Measurements from ENCODE around the gene FAM53B.

FAM53B gene

DNA sequence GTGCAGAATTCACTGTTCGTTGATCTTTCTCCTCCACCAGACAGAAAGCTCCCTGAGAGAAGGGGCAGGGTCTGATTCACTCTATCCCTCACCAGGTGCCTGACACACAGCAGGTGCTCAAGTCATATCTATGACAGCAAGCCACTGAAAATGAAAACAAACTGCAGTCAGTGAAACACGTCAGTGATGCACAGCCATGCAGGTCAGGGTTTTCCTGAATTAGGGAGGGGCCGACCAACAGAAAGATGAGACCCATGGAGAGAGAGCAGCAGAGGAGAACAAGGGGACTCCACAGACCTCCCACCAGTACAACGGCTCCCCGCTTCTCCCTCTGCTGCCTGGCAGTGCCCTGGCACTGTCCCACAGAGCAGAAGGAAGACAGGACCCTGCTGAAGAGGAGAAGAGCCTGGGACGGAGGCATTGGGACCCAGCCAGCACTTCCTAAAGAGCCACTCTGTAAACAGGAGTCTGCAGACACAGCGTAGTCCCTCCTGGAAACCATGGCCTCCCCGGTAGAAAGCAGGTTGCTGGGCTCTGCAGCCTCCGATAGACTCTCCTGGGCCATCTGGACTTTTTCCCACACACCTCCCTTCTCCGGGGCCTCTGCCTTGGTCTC, 50.3 kb downstream of the FAM53B start:
- H3K9ac ChIP-seq (ENCODE audit: low read length), result no peak overlapping the region
- WGBS, result 77% methylated on average over 10 of the region's 10 CpGs

DNA sequence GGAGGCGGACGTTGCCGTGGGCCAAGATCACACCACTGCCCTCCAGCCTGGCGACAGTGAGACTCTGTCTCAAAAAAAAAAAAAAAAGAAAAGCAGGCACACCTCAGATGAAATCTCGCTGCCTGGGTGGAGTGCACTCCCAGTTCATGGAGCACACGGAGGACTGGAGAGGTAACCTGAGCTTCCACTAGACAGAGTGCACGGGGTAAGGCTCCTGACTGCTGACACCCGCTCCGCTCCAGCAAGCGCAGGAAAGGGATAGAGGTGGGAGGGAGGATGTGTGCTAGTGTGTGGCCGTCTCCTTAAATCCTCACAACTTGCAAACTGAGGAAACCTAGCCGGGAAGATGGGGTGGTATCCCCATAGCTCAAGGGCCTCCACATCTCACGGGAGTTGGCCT, 50.8 kb downstream of the FAM53B start:
- Histone ChIP-seq H2BK120ac (ENCODE audit: low read depth, low read length) (no peak overlapping the region), H2BK12ac (ENCODE audit: low read length in 2 of 2) (no peak overlapping the region), H3K4ac (ENCODE audit: low read depth in 1 of 2, low read length in 2 of 2) (no peak overlapping the region), H3K27ac (ENCODE audit: low read length, poor library complexity, severe bottlenecking) (no peak overlapping the region), H3K9me3 (ENCODE audit: control insufficient read depth, low read length) (no peaks in the 10 kb centered on the region), H4K8ac (ENCODE audit: low read length) (no peak overlapping the region), H3K23ac (ENCODE audit: low read length in 2 of 2) (no peak overlapping the region), H3K14ac (ENCODE audit: low read length in 2 of 2) (no peak overlapping the region), H3K36me3 (ENCODE audit: control insufficient read depth in 1 of 2, insufficient read depth in 2 of 2, low read depth in 1 of 2, low read length in 2 of 2) (peaks cover 35 to 41% of the 10 kb centered on the region in 2 experiments), H3K9ac (ENCODE audit: low read length) (no peak overlapping the region), H3K18ac (ENCODE audit: low read depth in 1 of 2, low read length in 2 of 2) (no peak overlapping the region), H3K79me1 (replicated peaks; ENCODE audit: low read length, poor library complexity, severe bottlenecking) (peaks cover 21% of the 10 kb centered on the region), H3K4me2 (ENCODE audit: low read length, poor library complexity, severe bottlenecking) (no peak overlapping the region), H3K4me3 (ENCODE audit: insufficient read depth in 1 of 2, low read depth in 1 of 2, low read length in 2 of 2) (no peak overlapping the region), H4K91ac (ENCODE audit: low read length) (no peak overlapping the region), H3K4me1 (ENCODE audit: control insufficient read depth, insufficient read depth, low read depth, low read length) (peaks cover 18% of the 10 kb centered on the region), H3K27me3 (ENCODE audit: control insufficient read depth in 1 of 2, insufficient read depth in 1 of 2, low read length in 2 of 2) (no peaks in the 10 kb centered on the region), H2AFZ (ENCODE audit: low read depth, low read length) (no peak overlapping the region), H2BK5ac (ENCODE audit: low read depth, low read length, poor library complexity, severe bottlenecking) (no peak overlapping the region), H2BK15ac (ENCODE audit: low read depth, poor library complexity, severe bottlenecking) (no peak overlapping the region), H2AK5ac (ENCODE audit: low read length, severe bottlenecking) (no peak overlapping the region)
- DNase-seq, result no peak
- 91% methylated on average over 11 of the region's 13 CpGs for WGBS

More for the DNA sequence above, 50.3 kb downstream of the FAM53B start:
- Histone ChIP-seq H4K91ac (ENCODE audit: low read length) (no peak overlapping the region), H3K4me2 (ENCODE audit: low read length, poor library complexity, severe bottlenecking) (no peak overlapping the region), H2BK12ac (ENCODE audit: low read length in 2 of 2) (no peak overlapping the region), H3K4me3 (ENCODE audit: insufficient read depth in 1 of 2, low read depth in 1 of 2, low read length in 2 of 2) (no peak overlapping the region), H3K14ac (ENCODE audit: low read length in 2 of 2) (no peak overlapping the region), H3K9me3 (ENCODE audit: control insufficient read depth, low read length) (no peaks in the 10 kb centered on the region), H3K27me3 (ENCODE audit: control insufficient read depth in 1 of 2, insufficient read depth in 1 of 2, low read length in 2 of 2) (no peaks in the 10 kb centered on the region), H3K79me1 (replicated peaks; ENCODE audit: low read length, poor library complexity, severe bottlenecking) (peaks cover 24% of the 10 kb centered on the region), H2BK5ac (ENCODE audit: low read depth, low read length, poor library complexity, severe bottlenecking) (no peak overlapping the region), H2BK15ac (ENCODE audit: low read depth, poor library complexity, severe bottlenecking) (no peak overlapping the region), H3K36me3 (ENCODE audit: control insufficient read depth in 1 of 2, insufficient read depth in 2 of 2, low read depth in 1 of 2, low read length in 2 of 2) (peaks cover 39 to 41% of the 10 kb centered on the region in 2 experiments), H3K4me1 (ENCODE audit: control insufficient read depth, insufficient read depth, low read depth, low read length) (peaks cover 20% of the 10 kb centered on the region), H3K27ac (ENCODE audit: low read length, poor library complexity, severe bottlenecking) (no peak overlapping the region), H2BK120ac (ENCODE audit: low read depth, low read length) (no peak overlapping the region), H2AFZ (ENCODE audit: low read depth, low read length) (no peak overlapping the region), H3K4ac (ENCODE audit: low read depth in 1 of 2, low read length in 2 of 2) (no peak overlapping the region), H4K8ac (ENCODE audit: low read length) (no peak overlapping the region), H3K18ac (ENCODE audit: low read depth in 1 of 2, low read length in 2 of 2) (no peak overlapping the region), H2AK5ac (ENCODE audit: low read length, severe bottlenecking) (no peak overlapping the region), H3K23ac (ENCODE audit: low read length in 2 of 2) (no peak overlapping the region)
- DNase-seq, result no peak

DNA sequence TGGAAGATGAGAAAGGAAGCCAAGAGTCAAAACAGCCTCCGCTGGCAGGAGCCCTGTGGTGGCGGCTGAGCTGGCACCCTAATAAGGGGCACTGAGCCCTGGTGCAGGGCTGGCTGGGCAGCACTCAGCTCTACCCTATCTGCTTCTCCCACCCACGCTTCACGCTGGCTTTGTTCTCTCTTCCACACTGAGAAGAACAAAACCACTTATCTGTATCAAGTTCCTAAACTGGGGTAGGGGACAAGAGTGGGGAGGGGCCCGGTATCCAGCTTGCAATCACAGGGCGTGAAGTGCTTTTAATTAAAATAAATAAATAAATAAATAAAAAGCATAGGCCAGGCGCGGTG, 52.1 kb downstream of the FAM53B start:
- Histone ChIP-seq H3K4me1 (ENCODE audit: control insufficient read depth, insufficient read depth, low read depth, low read length) (peaks cover 11% of the 10 kb centered on the region), H3K27me3 (ENCODE audit: control insufficient read depth in 1 of 2, insufficient read depth in 1 of 2, low read length in 2 of 2) (no peaks in the 10 kb centered on the region), H4K8ac (ENCODE audit: low read length) (no peak overlapping the region), H2AFZ (ENCODE audit: low read depth, low read length) (no peak overlapping the region), H2BK120ac (ENCODE audit: low read depth, low read length) (no peak overlapping the region), H3K18ac (ENCODE audit: low read depth in 1 of 2, low read length in 2 of 2) (no peak overlapping the region), H2BK5ac (ENCODE audit: low read depth, low read length, poor library complexity, severe bottlenecking) (no peak overlapping the region), H3K4ac (ENCODE audit: low read depth in 1 of 2, low read length in 2 of 2) (no peak overlapping the region), H3K36me3 (ENCODE audit: control insufficient read depth in 1 of 2, insufficient read depth in 2 of 2, low read depth in 1 of 2, low read length in 2 of 2) (peaks cover 38 to 43% of the 10 kb centered on the region in 2 experiments), H3K27ac (ENCODE audit: low read length, poor library complexity, severe bottlenecking) (no peak overlapping the region), H3K14ac (ENCODE audit: low read length in 2 of 2) (no peak overlapping the region), H3K9me3 (ENCODE audit: control insufficient read depth, low read length) (no peaks in the 10 kb centered on the region), H3K79me1 (replicated peaks; ENCODE audit: low read length, poor library complexity, severe bottlenecking) (peaks cover 14% of the 10 kb centered on the region), H2BK15ac (ENCODE audit: low read depth, poor library complexity, severe bottlenecking) (no peak overlapping the region), H4K91ac (ENCODE audit: low read length) (no peak overlapping the region), H3K4me2 (ENCODE audit: low read length, poor library complexity, severe bottlenecking) (no peak overlapping the region), H2AK5ac (ENCODE audit: low read length, severe bottlenecking) (no peak overlapping the region), H2BK12ac (ENCODE audit: low read length in 2 of 2) (no peak overlapping the region), H3K4me3 (ENCODE audit: insufficient read depth in 1 of 2, low read depth in 1 of 2, low read length in 2 of 2) (no peak overlapping the region), H3K9ac (ENCODE audit: low read length) (no peak overlapping the region), H3K23ac (ENCODE audit: low read length in 2 of 2) (peak overlapping the region in 1 of 2 experiments; percentile 54)
- DNase-seq, result no peak
- 95% methylated on average over 3 of the region's 8 CpGs for WGBS

DNA sequence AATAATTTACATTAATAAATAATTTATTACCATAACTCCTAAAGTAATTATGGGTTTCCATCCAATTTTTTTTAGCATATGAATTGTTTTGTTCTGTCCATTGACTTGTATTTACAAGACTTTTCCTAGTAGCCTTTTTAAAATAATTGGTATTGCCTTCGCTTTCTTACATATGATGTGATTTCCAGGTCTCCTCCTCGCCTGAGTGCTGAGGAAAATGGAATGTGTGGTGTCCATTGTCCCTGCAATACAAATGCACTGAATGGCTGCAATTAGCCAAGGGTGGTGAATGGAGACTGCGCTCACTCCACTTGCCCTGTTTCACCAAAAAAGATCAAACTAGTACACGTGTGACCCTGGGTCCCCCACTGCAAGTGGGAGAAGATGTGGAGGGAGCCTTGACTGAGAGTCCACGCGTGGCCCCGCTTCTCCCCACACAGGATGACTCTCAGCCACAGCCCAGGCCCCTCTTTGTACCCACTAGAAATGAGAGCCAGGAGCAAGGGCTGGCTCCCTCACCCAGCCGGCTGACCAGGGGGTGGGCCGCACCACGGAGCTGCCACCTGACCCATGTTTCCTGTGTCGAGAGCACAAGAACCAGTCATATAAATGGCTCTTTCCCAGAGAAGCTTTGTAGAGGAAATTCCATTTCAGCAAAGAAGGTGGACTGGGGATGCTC, 52.6 kb downstream of the FAM53B start:
- H3K23ac ChIP-seq (ENCODE audit: low read length in 2 of 2), result no peak overlapping the region
- H3K4ac ChIP-seq (ENCODE audit: low read depth in 1 of 2, low read length in 2 of 2), result no peak overlapping the region
- H3K9me3 ChIP-seq (ENCODE audit: control insufficient read depth, low read length), result no peaks in the 10 kb centered on the region
- no peak overlapping the region for H3K14ac ChIP-seq (ENCODE audit: low read length in 2 of 2)
- no peak overlapping the region for H4K8ac ChIP-seq (ENCODE audit: low read length)
- H3K4me3 ChIP-seq (ENCODE audit: insufficient read depth in 1 of 2, low read depth in 1 of 2, low read length in 2 of 2), result no peak overlapping the region
- no peak overlapping the region for H2BK5ac ChIP-seq (ENCODE audit: low read depth, low read length, poor library complexity, severe bottlenecking)
- no peak overlapping the region for H2BK15ac ChIP-seq (ENCODE audit: low read depth, poor library complexity, severe bottlenecking)
- 85% methylated on average over 11 of the region's 11 CpGs for WGBS
- H3K27me3 ChIP-seq (ENCODE audit: control insufficient read depth in 1 of 2, insufficient read depth in 1 of 2, low read length in 2 of 2), result no peaks in the 10 kb centered on the region
- H3K4me1 ChIP-seq (ENCODE audit: control insufficient read depth, insufficient read depth, low read depth, low read length), result peaks cover 11% of the 10 kb centered on the region
- no peak overlapping the region for H4K91ac ChIP-seq (ENCODE audit: low read length)
- H2AFZ ChIP-seq (ENCODE audit: low read depth, low read length), result no peak overlapping the region
- no peak overlapping the region for H3K18ac ChIP-seq (ENCODE audit: low read depth in 1 of 2, low read length in 2 of 2)
- no peak overlapping the region for H3K9ac ChIP-seq (ENCODE audit: low read length)
- peaks cover 37 to 46% of the 10 kb centered on the region in 2 experiments for H3K36me3 ChIP-seq (ENCODE audit: control insufficient read depth in 1 of 2, insufficient read depth in 2 of 2, low read depth in 1 of 2, low read length in 2 of 2)
- no peak for DNase-seq
- no peak overlapping the region for H2BK120ac ChIP-seq (ENCODE audit: low read depth, low read length)
- no peak overlapping the region for H2BK12ac ChIP-seq (ENCODE audit: low read length in 2 of 2)
- no peak overlapping the region for H3K4me2 ChIP-seq (ENCODE audit: low read length, poor library complexity, severe bottlenecking)
- H3K79me1 ChIP-seq (replicated peaks; ENCODE audit: low read length, poor library complexity, severe bottlenecking), result peaks cover 12% of the 10 kb centered on the region
- H3K27ac ChIP-seq (ENCODE audit: low read length, poor library complexity, severe bottlenecking), result no peak overlapping the region
- H2AK5ac ChIP-seq (ENCODE audit: low read length, severe bottlenecking), result no peak overlapping the region
